A549 (cell line): Measurements from ENCODE around the gene NT5C3B.

Experiments used
- CBX2 ChIP-seq: fragments of 200-600 bp; sonication (generic); IDR thresholded peaks from 2 replicates; pipeline ENCODE4 v1.6.1; 2016; ENCODE audit warnings: low read depth, mild to moderate bottlenecking, borderline replicate concordance
- CTCF ChIP-seq: fragments of >200 bp; sonication (Bioruptor Twin); formaldehyde crosslinking; IDR thresholded peaks from 3 replicates; pipeline ENCODE4 v1.5.1; 2016
- E2F6 ChIP-seq: IDR thresholded peaks from 2 replicates; pipeline ENCODE4 v1.6.1; 2012; ENCODE audit warnings: low read depth, borderline replicate concordance
- KDM1A ChIP-seq: fragments of 200-600 bp; sonication (generic); IDR thresholded peaks from 2 replicates; pipeline ENCODE4 v1.6.1; 2016; ENCODE audit warnings: low read depth, mild to moderate bottlenecking
- MAFK ChIP-seq: fragments of 450-650 bp; IDR thresholded peaks from 2 replicates; pipeline ENCODE4 v1.6.1; 2014; ENCODE audit not compliant: partially characterized antibody
- PHF8 ChIP-seq: fragments of 200-600 bp; sonication (generic); IDR thresholded peaks from 2 replicates; pipeline ENCODE4 v1.6.1; 2016; ENCODE audit warnings: low read depth, mild to moderate bottlenecking, antibody characterized with exemption, moderate library complexity, borderline replicate concordance
- POLR2A ChIP-seq: IDR thresholded peaks from 2 replicates; pipeline ENCODE4 v1.6.1; 2012; ENCODE audit warnings: mild to moderate bottlenecking, low read length
- SMC3 ChIP-seq: fragments of >200 bp; sonication (Bioruptor Twin); formaldehyde crosslinking; IDR thresholded peaks from 3 replicates; pipeline ENCODE4 v1.6.1; 2018; ENCODE audit warnings: inconsistent platforms
- ZC3H11A ChIP-seq: fragments of 450-650 bp; IDR thresholded peaks from 2 replicates; pipeline ENCODE4 v1.6.1; 2014; ENCODE audit warnings: antibody characterized with exemption, mild to moderate bottlenecking

- TF ChIP-seq CTCF, result no peak
- TF ChIP-seq KDM1A, result no peak
- TF ChIP-seq PHF8, result no peak
- TF ChIP-seq POLR2A, result no peak
- TF ChIP-seq CBX2, result no peak
- no peak for TF ChIP-seq SMC3
- no peak for TF ChIP-seq MAFK
- no peak for TF ChIP-seq ZC3H11A
- TF ChIP-seq E2F6, result no peak
Measured at GRCh38 chr17:41871789-41872188, 35.8 kb upstream of the NT5C3B start.
